Measurements from ENCODE around the gene LRRK2. TPM values are rescaled to one million over a fixed set of nuclear protein-coding genes. Genes with fewer than 3 reads are reported as not detected.

LRRK2 gene
- total and polyA plus RNA-seq, 2 of the 13 experiments (the other 11 are each of a cell fraction or from before 2014, with no cell fraction given), result not detected

DNA sequence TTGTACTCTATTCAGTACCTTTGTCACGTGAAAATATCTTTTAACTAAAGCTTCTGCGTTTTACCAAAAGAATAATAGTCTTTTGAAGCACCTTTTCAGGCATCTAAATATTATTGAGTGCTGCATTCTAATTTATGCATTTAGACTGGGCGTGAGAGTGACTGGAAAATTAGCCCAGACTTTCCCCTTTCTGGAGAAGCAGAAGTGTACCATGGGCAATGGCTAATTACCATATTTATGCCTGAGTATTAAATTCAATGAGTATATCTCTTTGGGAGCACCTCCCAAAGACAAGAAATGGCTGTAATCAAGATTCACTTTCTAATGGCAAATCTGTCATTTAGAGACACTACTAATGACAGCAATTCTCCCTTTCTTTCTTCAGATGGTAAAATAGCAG is 174.9 kb downstream of the LRRK2 start (continued):
- TF ChIP-seq ATF7 (IDR thresholded peaks at IDR 0.05) (no peak), ATF7 (CRISPR knock-in tag; IDR thresholded peaks at IDR 0.05) (no peak), CBX1 (IDR thresholded peaks at IDR 0.05; ENCODE audit: low read depth) (no peak), ZNF3 (CRISPR knock-in tag; IDR thresholded peaks at IDR 0.05) (no peak), NFE2 (CRISPR knock-in tag; IDR thresholded peaks at IDR 0.05) (no peak), SP140L (CRISPR knock-in tag; IDR thresholded peaks at IDR 0.05; ENCODE audit: borderline replicate concordance) (no peak), GPN1 (CRISPR knock-in tag; IDR thresholded peaks at IDR 0.05; ENCODE audit: borderline replicate concordance) (no peak), ZNF329 (CRISPR knock-in tag; IDR thresholded peaks at IDR 0.05; ENCODE audit: low read depth) (no peak), ZNF275 (CRISPR knock-in tag; IDR thresholded peaks at IDR 0.05; ENCODE audit: borderline replicate concordance) (no peak)

GRCh38 chr12:40405419-40405818 is 180.6 kb downstream of the LRRK2 start:
- 41% methylated on average over 8 of the region's 8 CpGs for WGBS (ENCODE audit: low lambda C conversion rate)
- intact Hi-C loops (cut with micrococcal nuclease; ENCODE audit: unreplicated experiment) (no loop called here), in situ Hi-C loops (cut with HindIII; ENCODE audit: extremely low pct_ligation_motif_present, low pct_unique_long_range_greater_than_20kb) (no loop called here)
- H3K4me3 ChIP-seq (replicated peaks in 1 of 3; ENCODE audit: insufficient read depth in 1 of 3, low read depth in 2 of 3, low read length in 3 of 3), result no peak overlapping the region
- POLR2A ChIA-PET, result no interaction called here
- no peaks in the 10 kb centered on the region for H3K9me3 ChIP-seq (ENCODE audit: low read length)
- no peaks in the 10 kb centered on the region for H3K79me2 ChIP-seq (ENCODE audit: insufficient read depth, low read length)
- BruUV-seq (replicated peaks), result no TSS peak
- H3K27me3 ChIP-seq (ENCODE audit: control insufficient read depth in 1 of 2, insufficient read depth in 2 of 2, low read length in 2 of 2), result no peaks in the 10 kb centered on the region
- no peak overlapping the region for H3K4me2 ChIP-seq (ENCODE audit: low read depth, low read length)
- FAIRE-seq, result no peak
- CTCF ChIA-PET (ENCODE audit: low intra/inter-chr PET ratio, low total read pairs), result no interaction called here
- H3K4me1 ChIP-seq (ENCODE audit: insufficient read depth, low read length), result no peaks in the 10 kb centered on the region
- H3K27ac ChIP-seq (ENCODE audit: extremely low read length, insufficient read depth, low read length), result no peak overlapping the region
- H3K9ac ChIP-seq (ENCODE audit: insufficient read depth, low read depth, low read length), result no peak overlapping the region
- H4K20me1 ChIP-seq (ENCODE audit: insufficient read depth, low read length), result no peaks in the 10 kb centered on the region
- ATAC-seq, result no peak
- H3K36me3 ChIP-seq (replicated peaks in 1 of 2; ENCODE audit: control insufficient read depth in 1 of 2, insufficient read depth in 2 of 2, low read length in 2 of 2), result no peaks in the 10 kb centered on the region
- no peak for DNase-seq (ENCODE audit: low spot score)
- no peak overlapping the region for H2AFZ ChIP-seq (ENCODE audit: low read length)
- no peak for TF ChIP-seq HOXA9 (CRISPR knock-in tag; IDR thresholded peaks at IDR 0.05; ENCODE audit: borderline replicate concordance)
- TF ChIP-seq HMGXB3 (CRISPR knock-in tag; IDR thresholded peaks at IDR 0.05; ENCODE audit: borderline replicate concordance), result no peak
- TF ChIP-seq DNMT3B (CRISPR knock-in tag; conservative IDR thresholded peaks at IDR 0.05), result no peak
- no peak for TF ChIP-seq ZBTB20 (CRISPR knock-in tag; IDR thresholded peaks at IDR 0.05; ENCODE audit: borderline replicate concordance, low read depth)
- TF ChIP-seq, protein P1, sequence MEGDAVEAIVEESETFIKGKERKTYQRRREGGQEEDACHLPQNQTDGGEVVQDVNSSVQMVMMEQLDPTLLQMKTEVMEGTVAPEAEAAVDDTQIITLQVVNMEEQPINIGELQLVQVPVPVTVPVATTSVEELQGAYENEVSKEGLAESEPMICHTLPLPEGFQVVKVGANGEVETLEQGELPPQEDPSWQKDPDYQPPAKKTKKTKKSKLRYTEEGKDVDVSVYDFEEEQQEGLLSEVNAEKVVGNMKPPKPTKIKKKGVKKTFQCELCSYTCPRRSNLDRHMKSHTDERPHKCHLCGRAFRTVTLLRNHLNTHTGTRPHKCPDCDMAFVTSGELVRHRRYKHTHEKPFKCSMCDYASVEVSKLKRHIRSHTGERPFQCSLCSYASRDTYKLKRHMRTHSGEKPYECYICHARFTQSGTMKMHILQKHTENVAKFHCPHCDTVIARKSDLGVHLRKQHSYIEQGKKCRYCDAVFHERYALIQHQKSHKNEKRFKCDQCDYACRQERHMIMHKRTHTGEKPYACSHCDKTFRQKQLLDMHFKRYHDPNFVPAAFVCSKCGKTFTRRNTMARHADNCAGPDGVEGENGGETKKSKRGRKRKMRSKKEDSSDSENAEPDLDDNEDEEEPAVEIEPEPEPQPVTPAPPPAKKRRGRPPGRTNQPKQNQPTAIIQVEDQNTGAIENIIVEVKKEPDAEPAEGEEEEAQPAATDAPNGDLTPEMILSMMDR (CRISPR knock-in tag; IDR thresholded peaks at IDR 0.05), result no peak
- TF ChIP-seq NCOA2 (CRISPR knock-in tag; IDR thresholded peaks at IDR 0.05), result no peak
- TF ChIP-seq ZNF34 (CRISPR knock-in tag; IDR thresholded peaks at IDR 0.05; ENCODE audit: borderline replicate concordance), result no peak
- no peak for TF ChIP-seq HMG20A (CRISPR knock-in tag; IDR thresholded peaks at IDR 0.05; ENCODE audit: borderline replicate concordance)
- TF ChIP-seq TGIF2 (CRISPR knock-in tag; IDR thresholded peaks at IDR 0.05), result no peak
